HG02870 (cell line): ENCODE results near the gene HOXB5.

Source experiments
- ATAC-seq: cut with Tn5 transposase; IDR thresholded peaks from one replicate; pipeline ENCODE4 v1.9.1; 2021; ENCODE audit warnings: mild to moderate bottlenecking, moderate library complexity; ENCODE audit not compliant: unreplicated experiment

HOXB5 gene

DNA sequence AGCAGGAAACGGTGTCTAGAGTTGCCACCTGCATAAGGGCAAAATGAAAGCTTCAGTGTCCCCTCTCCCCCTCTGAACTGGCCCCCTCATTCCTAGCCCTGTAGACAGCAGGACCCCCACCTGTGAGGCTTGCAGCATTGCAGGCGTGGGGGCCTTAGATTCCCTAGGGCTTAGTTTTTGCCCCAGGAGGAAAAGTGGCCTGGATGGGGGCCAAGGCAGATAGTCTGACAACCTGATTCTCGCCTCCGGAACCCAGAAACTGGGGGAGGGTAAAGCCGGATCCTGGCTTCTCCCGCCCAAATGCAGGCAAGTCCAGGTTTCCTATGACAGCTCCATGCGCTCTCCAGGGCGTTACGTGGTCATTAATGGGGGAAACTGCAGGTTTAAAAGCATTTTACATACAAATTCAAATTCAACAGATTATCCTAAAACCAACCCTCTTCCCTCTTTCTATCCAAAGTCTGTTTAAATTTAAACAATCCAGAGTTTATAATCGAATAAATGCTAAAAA, 11.9 kb upstream of the HOXB5 start:
- no peak for ATAC-seq

- no peak for ATAC-seq
Measured at GRCh38 chr17:48604770-48605329, 11.3 kb upstream of the HOXB5 start, which contains the start of gene HOXB6. TSS of gene HOXB6 (minus strand) at chr17:48604986. CDS start at chr17:48598150, 6,836 bp downstream.

DNA sequence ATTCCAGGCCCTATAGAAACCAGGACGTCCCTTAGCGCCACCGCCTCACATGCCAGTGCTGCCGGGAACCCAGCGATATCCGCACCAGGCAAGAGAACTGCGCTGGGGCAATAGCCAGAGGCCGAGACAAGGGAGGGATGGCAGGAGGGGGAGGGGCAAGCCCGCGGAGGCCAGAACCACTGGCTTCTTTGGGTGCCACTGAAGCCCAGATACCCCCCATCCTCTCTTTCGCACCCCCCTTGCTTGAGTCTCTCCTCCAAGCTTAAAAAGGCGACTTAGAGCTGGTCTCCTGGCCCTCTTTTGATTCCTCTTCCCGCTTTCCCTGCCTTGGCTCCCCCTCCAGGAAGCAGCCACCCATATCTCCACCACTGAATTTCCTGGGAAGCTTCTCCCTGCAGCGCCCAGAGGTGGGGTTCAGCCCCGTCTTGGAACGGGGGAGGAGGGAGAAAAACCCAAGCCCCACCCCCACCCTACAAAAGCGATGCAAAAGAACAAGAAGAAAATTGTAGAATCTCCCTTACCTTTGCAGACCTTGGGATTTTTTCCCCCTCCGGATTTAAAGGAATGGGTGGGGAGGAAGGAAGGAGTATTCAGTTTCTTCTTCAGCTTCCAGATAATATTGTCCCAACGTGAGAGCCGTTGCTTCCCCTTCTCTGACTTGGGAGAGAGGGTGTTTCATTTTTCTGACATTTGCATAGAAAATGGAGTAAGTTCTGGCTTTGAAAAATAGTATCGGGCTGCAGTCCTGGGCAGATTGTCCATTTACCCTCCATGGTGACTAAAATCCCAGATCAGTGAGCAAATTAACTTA, 10.6 kb upstream of the HOXB5 start:
- ATAC-seq: no peak

DNA sequence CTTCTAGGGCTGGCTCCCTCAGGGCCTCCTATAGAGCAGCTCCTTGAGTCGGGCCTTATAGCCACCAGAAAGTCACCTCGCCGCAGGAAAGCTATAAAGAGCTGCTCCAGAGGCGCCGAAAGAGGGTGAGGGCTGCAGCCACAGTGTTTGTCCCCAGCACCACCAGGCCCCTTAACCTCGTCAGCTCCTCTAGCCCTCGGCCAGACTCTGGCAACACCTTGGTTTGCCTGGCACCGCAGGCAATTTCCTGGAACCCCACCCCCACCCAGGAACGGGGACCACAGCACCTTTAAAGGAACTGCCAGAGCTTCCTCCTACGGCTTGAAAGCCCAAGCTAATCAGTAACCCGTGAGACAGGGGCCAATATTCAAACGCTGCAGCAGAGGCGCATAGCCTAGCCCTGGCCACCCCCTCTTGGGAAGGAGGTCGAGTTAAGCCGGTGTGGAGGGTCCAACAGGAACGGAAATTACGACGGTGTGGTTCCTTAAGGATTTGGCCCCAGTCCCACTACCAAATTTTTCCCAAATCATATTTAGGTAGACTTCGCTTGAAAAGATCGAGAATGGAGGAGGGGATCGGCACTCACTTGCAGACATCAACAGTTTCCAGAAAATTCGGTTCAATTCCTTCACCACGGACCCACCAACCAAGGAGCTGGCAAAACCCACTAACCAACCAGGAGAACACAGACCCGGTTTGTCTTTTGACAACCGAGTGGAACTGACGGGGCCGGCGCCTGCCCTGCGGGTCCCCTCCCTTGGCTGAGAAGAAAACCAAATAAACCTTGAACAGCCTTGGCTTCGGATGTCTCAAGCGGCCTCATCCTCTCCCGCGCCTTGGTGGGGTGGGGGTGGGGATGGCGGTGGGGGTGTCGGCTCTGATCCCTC, 8.2 kb upstream of the HOXB5 start:
- ATAC-seq: no peak

DNA sequence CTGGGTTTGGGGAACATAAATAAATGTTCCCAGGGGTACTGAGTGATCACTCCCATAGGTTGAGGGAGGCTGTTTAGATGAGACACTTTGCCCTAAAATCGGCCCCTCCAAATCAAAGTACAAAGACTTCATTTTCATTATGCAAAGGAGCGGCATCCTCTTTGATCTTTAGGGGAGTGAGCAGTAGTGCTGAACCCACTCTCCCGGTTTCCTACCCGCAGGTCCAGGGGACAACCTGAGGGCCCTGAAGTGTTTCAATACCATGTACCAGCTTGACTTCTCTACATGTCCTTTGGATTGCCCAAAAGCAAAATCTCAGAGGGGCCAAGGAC, 7.6 kb upstream of the HOXB5 start:
- no peak for ATAC-seq

GRCh38 chr17:48600244-48601098, 6.9 kb upstream of the HOXB5 start:
- ATAC-seq: no peak

DNA sequence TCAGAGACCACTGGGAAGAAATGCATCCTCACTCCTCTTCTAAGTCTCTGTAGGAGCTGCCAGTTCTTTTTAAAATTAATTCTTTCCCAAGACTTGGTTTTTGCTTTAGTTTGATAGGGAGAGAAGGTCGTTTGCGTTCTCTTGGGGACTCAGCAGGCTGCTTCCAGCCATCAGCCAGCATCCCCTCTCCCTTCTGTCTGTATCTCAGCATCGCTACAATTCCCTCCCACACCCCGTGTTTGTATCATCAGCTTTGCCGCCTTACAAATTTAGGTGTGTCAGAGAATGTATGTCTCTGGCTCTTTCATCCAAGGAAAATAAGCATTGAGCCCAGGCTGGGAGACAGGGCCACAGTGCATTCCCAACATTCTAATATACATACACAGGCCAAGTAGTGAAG, 5.8 kb upstream of the HOXB5 start:
- no peak for ATAC-seq

DNA sequence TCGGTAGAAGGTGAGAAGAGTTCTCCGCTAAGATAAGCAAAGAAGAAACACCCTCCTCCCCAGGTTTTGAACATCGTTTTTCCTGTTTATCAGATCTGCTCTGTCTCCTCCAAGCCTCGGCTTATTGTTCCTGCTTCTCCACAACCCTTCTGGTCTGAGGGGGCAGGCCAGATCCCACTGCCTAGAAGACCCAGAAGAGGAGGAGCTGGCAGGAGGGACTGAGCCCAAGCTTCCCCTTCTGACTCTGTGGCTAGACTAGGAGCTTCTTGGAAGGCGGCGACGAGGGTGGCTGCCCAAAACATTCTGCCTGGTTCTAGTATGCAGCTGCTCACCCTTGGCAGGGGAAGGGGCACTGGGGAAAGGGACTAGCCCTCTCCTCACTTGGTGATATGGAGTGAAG, 5.2 kb upstream of the HOXB5 start:
- no peak for ATAC-seq

GRCh38 chr17:48597778-48598631, 4.4 kb upstream of the HOXB5 start:
- ATAC-seq: no peak

GRCh38 chr17:48597528-48597777, 3.9 kb upstream of the HOXB5 start:
- ATAC-seq: no peak

GRCh38 chr17:48596735-48597527, 3.4 kb upstream of the HOXB5 start:
- no peak for ATAC-seq

GRCh38 chr17:48596000-48596734, 2.6 kb upstream of the HOXB5 start:
- ATAC-seq: no peak

DNA sequence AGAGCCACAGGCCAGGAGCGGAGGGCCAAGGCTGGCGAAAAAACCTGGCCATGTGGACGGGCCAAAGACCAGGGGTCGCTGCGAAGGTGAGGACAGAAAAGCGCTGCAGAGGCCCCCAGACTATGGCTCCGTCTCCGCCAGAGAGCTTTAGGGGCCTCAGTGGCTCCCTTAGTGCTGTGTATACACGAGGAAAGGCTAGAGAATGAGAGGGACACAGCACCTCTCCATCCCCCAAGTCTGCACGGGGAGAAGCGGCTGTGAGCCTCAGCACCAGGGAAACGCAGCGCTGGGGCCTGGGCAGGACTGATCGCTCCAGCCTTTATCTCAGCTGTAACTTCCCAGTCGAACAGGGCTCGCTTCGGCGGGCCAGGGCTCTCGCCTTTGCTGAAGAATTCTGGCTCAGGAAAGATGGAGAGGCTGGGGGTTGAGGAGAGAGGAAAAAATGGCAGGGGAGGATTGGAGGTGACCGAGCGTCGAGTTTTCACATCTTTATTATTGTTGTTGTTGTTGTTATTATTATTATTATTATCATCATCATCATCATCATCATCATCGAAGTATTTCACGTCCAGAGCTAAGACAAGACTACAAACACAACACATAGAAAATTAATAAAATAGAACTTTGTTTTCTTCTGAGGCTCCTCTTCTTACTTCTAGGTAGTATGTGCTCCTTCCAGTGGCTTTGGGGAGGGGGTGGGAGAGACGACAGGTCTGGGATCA, 1.9 kb upstream of the HOXB5 start:
- ATAC-seq: no peak

DNA sequence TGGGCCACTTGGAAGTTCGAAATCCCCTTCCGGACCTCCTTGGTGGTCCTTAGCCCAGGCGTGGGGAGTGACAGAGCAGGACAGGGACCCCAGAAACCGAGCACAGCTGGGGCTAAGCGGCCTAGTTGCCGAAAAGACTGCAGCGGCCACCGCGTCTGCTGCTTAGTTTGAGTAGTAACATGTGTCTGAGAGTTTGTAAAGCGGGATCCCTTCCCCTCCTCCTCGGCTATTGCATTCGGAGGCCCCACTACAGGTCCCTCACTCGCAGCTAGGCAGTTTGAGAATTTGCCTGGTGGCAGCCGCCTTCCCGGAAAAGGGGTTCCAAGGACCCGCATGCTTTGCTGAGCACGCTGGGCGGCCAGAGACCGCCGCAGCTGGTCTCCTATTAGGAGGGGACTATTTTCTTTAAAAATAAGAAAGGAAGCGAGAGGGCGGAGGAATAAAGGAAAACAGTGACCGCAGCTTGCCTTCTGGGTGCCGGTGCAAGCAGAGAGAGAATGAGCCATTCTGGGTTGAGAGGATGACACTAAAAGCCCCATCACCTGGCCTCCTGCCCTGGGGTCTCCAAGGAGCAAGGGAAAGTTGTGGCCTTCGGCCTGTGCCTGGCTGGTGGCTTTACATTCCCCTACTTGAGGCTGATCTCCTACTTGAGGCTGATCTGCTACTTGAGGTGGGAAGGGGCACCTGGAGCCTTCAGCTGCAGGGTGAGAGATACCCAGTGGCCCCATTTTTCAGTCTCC, 1.1 kb upstream of the HOXB5 start:
- no peak for ATAC-seq

DNA sequence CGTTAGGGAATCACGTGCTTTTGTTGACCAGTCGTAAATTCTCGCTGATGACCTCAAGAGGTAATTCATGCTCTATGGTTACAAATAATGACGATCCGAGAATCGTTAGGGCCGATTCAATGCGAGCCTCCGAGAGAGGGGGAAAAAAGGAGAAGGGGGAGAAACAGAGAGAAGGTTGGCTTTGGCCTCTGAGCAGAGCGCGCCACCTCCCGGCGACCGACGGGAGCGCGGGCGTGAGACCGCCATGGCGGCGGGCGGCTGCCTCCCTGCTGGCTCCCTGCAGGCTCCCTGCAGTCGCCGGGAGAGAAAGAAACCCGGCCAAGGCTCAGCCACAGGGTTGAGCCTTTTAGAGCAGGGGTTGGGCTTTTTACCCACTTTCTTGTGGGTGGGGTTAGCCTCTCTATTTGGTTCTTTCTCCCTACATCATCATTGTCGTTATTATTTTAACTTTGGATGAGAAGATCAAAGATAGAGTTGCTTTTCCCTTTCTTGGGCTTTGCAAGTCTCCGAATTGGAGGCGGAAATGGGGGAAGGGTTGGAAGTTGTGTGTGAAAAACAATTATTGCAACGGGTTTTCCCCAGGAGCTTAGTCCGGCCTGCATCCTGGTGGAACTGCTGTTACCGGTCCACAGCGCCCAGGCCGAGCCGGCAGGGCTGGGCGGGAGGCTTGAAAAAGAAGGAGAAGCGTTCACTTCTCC, 410 bp upstream of the HOXB5 start:
- no peak for ATAC-seq

GRCh38 chr17:48592577-48592976, 1.0 kb downstream of the HOXB5 start:
- no peak for ATAC-seq
